ENCODE results near the gene SERPINA3.

Gene SERPINA3

GRCh38 chr14:94659901-94660300 lies 47.7 kb downstream of the SERPINA3 start:
- DNase-seq: no peak

GRCh38 chr14:94660306-94660946 lies 48.2 kb downstream of the SERPINA3 start:
- no peak for DNase-seq

GRCh38 chr14:94663538-94663937 lies 51.3 kb downstream of the SERPINA3 start:
- DNase-seq: no peak

GRCh38 chr14:94663965-94664704 lies 51.9 kb downstream of the SERPINA3 start:
- DNase-seq: no peak

GRCh38 chr14:94665121-94665520 lies 52.9 kb downstream of the SERPINA3 start:
- DNase-seq: no peak

DNA sequence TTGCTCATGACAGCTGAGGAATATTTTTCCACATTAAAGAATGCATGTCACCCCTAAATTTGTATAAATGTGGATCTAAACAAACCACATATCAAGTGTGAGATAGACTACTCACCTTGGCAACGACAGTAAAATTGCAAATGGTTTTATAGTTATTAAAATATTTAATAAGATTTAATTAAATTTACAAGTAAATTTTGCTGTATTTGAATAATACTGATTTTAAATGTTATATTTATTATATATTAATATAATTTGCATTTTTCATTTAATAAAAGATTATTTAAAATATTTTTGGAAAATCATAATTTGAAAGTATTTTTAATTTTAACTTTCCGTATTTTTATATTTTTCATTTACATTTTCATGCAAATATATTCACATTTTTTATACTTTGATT lies 53.4 kb downstream of the SERPINA3 start:
- no peak for DNase-seq

GRCh38 chr14:94670692-94671285 lies 58.6 kb downstream of the SERPINA3 start:
- DNase-seq: no peak

- no peak for DNase-seq
Measured at GRCh38 chr14:94671870-94672444, 59.8 kb downstream of the SERPINA3 start.

DNA sequence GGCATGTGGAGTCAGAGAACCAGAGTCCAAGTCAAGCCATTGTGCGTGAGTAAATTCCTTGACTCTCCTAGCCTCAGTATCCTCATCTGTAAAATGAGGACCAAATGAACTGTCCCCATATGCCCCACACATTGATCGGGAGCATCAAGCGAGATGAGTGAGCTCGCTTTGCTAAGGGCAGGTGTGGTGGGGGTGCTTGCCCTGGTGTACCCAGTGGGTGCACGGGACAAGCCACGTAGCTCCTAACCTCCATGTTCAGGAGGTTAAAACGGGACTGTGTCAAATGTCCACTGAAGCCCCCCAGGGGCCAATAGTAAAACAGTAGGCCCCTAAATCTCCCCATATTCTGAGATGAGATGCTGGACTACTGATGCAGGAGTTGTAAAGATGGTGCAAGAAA lies 60.9 kb downstream of the SERPINA3 start:
- DNase-seq: no peak
